Muscle layer of duodenum (tissue), 2 donors: ENCODE results near the gene SIGLEC7.

Experiments used
- H3K27ac ChIP-seq: one replicate; pipeline ENCODE4 v1.7.0; 2013; ENCODE audit warnings: mild to moderate bottlenecking, low read length
- H3K27me3 ChIP-seq: one replicate; pipeline ENCODE4 v1.7.0; 2013; ENCODE audit warnings: low read depth, mild to moderate bottlenecking, control low read depth, low read length
- H3K36me3 ChIP-seq, 2 donors: one replicate each; pipeline ENCODE4 v1.7.0; 2013; ENCODE audit warnings: low read length in 2 of 2, control low read depth in 1 of 2, mild to moderate bottlenecking in 1 of 2; ENCODE audit not compliant: insufficient read depth in 2 of 2, control insufficient read depth in 1 of 2
- H3K4me1 ChIP-seq, 2 donors: one replicate each; pipeline ENCODE4 v1.7.0; 2013; ENCODE audit warnings: low read length in 2 of 2, mild to moderate bottlenecking in 2 of 2, control low read depth in 1 of 2, moderate library complexity in 1 of 2; ENCODE audit not compliant: insufficient read depth in 2 of 2, control insufficient read depth in 1 of 2
- H3K4me3 ChIP-seq, 2 donors: one replicate each; pipeline ENCODE4 v1.7.0; 2013; ENCODE audit warnings: low read length in 2 of 2, low read depth in 1 of 2, mild to moderate bottlenecking in 1 of 2
- H3K9me3 ChIP-seq, 2 donors: one replicate each; pipeline ENCODE4 v1.7.0; 2013; ENCODE audit warnings: low read length in 2 of 2, control low read depth in 1 of 2, mild to moderate bottlenecking in 1 of 2; ENCODE audit not compliant: control insufficient read depth in 1 of 2
- donor health status: healthy.

Gene SIGLEC7

DNA sequence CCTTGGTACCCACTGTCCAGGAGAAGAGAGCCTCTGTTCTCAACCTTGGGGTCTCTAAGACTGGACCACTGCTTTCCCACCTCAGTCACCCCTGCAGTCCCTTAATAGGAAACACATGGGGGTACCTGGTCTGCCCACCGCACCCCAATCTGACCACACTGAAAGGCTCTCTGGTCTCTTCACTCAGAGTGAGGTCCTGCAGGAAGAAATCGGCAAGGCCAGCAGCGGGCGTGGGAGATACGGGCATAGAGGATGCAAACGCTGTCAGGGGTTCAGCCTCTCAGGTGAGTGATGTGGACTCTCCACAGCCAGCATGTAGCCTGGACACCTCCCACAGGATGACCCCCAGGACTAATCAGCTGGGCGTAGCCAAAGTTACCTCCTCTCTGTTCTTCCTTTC is 13.9 kb upstream of the SIGLEC7 start:
- no peaks in the 10 kb centered on the region for H3K27me3 ChIP-seq
- H3K27ac ChIP-seq = no peak overlapping the region
- peaks cover 0 to 3% of the 10 kb centered on the region in 2 donors for H3K4me1 ChIP-seq
- H3K4me3 ChIP-seq = no peak overlapping the region
- no peaks in the 10 kb centered on the region for H3K36me3 ChIP-seq
- no peaks in the 10 kb centered on the region for H3K9me3 ChIP-seq

- Histone ChIP-seq H3K27me3 (no peaks in the 10 kb centered on the region), H3K36me3 (no peaks in the 10 kb centered on the region), H3K27ac (no peak overlapping the region), H3K4me3 (no peak overlapping the region), H3K9me3 (no peaks in the 10 kb centered on the region), H3K4me1 (peaks cover 0 to 3% of the 10 kb centered on the region in 2 donors)
Measured at GRCh38 chr19:51129716-51130115, 12.4 kb upstream of the SIGLEC7 start.

DNA sequence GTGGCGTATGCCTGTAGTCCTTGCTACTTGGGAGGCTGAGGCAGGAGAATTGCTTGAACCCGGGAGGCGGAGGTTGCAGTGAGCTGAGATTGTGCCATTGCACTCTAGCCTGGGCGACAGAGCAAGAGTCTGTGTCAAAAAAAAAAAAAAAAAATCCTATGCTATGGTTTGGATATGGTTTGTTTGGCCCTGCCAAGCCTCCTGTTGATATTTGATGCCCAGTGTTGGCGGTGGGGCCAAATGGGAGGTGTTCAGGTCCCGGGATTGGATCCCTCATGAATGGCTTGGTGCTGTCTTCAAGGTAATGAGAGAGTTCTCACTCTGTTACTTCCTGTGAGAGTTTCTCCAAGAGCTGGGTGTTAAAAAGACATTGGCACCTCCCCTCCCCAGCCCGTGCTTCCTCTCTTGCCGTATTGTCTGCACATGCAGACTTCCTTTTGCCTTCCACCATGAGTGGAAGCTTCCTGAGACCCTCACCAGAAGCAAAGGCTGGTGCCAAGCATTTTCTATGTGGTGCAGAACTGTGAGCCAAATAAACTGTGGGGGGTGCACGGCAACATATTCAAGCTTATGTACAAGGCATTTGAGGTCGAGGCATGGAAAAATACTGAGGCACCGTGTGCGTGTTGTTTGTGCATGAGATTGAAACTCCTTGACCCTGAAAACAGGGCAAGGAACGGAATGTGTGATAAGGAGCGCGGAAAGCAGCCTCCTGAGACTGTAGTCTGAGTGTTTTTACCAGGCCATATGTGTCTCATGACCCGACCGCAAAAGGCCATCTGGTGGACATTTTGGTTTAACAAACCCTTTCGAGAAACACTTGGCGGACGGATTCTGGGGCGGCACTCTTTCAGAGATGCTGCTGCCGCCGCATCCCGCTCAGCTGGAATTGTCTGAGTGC is 10.1 kb upstream of the SIGLEC7 start:
- H3K9me3 ChIP-seq = no peaks in the 10 kb centered on the region
- no peak overlapping the region for H3K4me3 ChIP-seq
- H3K27ac ChIP-seq = no peak overlapping the region
- H3K36me3 ChIP-seq = no peaks in the 10 kb centered on the region
- H3K4me1 ChIP-seq = peaks cover 0 to 3% of the 10 kb centered on the region in 2 donors
- no peaks in the 10 kb centered on the region for H3K27me3 ChIP-seq

GRCh38 chr19:51135004-51135403 is 7.1 kb upstream of the SIGLEC7 start:
- Histone ChIP-seq H3K4me3 (no peak overlapping the region), H3K9me3 (no peaks in the 10 kb centered on the region), H3K27me3 (no peaks in the 10 kb centered on the region), H3K4me1 (no peaks in the 10 kb centered on the region), H3K27ac (no peak overlapping the region), H3K36me3 (no peaks in the 10 kb centered on the region)

DNA sequence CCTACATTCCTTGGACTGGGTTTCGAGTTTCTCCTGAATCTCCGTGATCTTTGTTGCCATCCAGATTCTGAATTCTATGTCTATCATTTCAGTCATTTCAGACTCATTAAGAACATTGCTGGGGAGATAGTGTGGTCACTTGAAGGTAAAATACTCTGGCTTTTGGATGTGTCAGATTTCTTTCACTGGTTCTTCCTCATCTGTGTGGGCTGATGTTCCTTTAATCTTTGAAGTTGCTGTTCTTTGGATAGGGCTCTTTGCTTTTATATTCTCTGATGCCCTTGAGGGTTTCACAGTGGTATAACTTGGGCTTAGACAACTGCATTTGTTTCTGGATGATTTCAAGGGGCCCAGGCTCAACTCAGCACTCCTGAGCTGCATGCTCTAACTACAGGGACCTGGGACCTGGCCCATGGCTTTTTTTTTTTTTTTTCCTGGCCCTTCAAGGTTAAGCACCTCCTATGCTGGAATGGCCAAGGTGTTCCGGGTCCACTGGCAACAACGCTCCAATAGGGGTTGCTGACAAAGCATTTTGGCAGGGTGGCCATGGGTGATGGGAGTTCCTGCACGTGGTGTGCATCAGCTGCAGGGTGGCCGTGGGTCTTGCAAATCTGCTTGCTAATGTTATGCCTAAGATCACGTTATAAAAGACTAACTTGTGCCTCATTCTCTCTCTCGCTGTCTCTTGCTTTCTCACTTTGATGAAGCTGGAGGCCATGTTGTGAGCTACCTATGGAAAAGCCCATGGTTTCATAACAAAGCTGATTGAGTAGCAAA is 5.9 kb upstream of the SIGLEC7 start:
- no peaks in the 10 kb centered on the region for H3K27me3 ChIP-seq
- H3K4me1 ChIP-seq = no peaks in the 10 kb centered on the region
- no peak overlapping the region for H3K27ac ChIP-seq
- H3K4me3 ChIP-seq = no peak overlapping the region
- no peaks in the 10 kb centered on the region for H3K36me3 ChIP-seq
- no peaks in the 10 kb centered on the region for H3K9me3 ChIP-seq

DNA sequence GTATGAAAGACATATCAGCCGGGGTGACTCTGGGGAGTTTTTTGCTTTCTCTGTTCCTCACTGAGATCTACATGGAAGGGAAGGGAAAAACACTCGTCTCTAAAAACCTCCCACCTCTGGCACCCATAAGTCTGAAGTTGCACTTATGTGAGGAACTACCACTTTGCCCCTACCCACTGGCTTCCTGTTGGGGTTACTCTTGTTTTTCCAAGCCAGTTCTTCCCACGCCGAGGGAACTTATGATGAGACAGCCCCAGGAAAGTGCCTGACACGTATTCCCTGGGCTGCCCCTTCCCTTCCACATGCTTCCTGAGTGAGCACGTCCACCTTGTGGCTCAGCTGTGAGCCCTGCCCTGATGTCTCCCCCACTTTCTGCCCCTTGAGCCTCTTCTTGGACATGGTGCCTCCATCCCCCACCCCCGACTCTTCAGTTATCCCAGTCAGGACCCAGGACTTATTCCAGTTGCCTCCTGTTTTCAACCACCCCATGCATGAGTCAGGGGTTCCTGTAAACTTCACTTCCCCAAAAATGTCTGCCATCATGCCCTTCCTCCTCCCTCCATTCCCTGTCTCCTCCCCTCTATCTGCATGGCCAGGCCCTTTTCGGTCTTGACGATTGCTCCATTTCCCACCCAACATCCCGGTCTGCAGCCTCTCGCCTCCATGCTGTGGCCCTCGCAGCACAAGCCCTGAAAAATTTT is 5.1 kb upstream of the SIGLEC7 start:
- H3K36me3 ChIP-seq = no peaks in the 10 kb centered on the region
- H3K4me3 ChIP-seq = no peak overlapping the region
- no peaks in the 10 kb centered on the region for H3K9me3 ChIP-seq
- no peaks in the 10 kb centered on the region for H3K4me1 ChIP-seq
- no peaks in the 10 kb centered on the region for H3K27me3 ChIP-seq
- H3K27ac ChIP-seq = peak overlapping the region; percentile 51

- H3K27me3 ChIP-seq = no peaks in the 10 kb centered on the region
- no peak overlapping the region for H3K4me3 ChIP-seq
- H3K27ac ChIP-seq = peak overlapping the region; percentile 51
- no peaks in the 10 kb centered on the region for H3K36me3 ChIP-seq
- no peaks in the 10 kb centered on the region for H3K9me3 ChIP-seq
- no peaks in the 10 kb centered on the region for H3K4me1 ChIP-seq
Measured at GRCh38 chr19:51137792-51138425, 4.2 kb upstream of the SIGLEC7 start.

- H3K9me3 ChIP-seq = no peaks in the 10 kb centered on the region
- H3K36me3 ChIP-seq = no peaks in the 10 kb centered on the region
- H3K4me1 ChIP-seq = no peaks in the 10 kb centered on the region
- H3K27ac ChIP-seq = no peak overlapping the region
- H3K4me3 ChIP-seq = no peak overlapping the region
- no peaks in the 10 kb centered on the region for H3K27me3 ChIP-seq
Measured at GRCh38 chr19:51138549-51138979, 3.5 kb upstream of the SIGLEC7 start.

- H3K4me1 ChIP-seq = no peaks in the 10 kb centered on the region
- H3K9me3 ChIP-seq = no peaks in the 10 kb centered on the region
- H3K27me3 ChIP-seq = no peaks in the 10 kb centered on the region
- peak overlapping the region; percentile 37 for H3K27ac ChIP-seq
- H3K4me3 ChIP-seq = no peak overlapping the region
- H3K36me3 ChIP-seq = no peaks in the 10 kb centered on the region
Measured at GRCh38 chr19:51139299-51140014, 2.6 kb upstream of the SIGLEC7 start.

- H3K9me3 ChIP-seq = no peaks in the 10 kb centered on the region
- H3K27ac ChIP-seq = no peak overlapping the region
- no peaks in the 10 kb centered on the region for H3K4me1 ChIP-seq
- no peaks in the 10 kb centered on the region for H3K27me3 ChIP-seq
- no peak overlapping the region for H3K4me3 ChIP-seq
- H3K36me3 ChIP-seq = no peaks in the 10 kb centered on the region
Measured at GRCh38 chr19:51140441-51140840, 1.7 kb upstream of the SIGLEC7 start.
